H1 (cell line): Measurements from ENCODE around the gene SLC35F6. TPM values are rescaled to one million over a fixed set of nuclear protein-coding genes. Genes with fewer than 3 reads are reported as not detected.
"Not testable (repeated sequence)": the region's sequence is repeated elsewhere in the genome, so short reads cannot be mapped to it uniquely, and the experiment has no call there.

Source experiments
- CTCF ChIA-PET: fragments of 300-600 bp; sonication (Branson Sonifier 250); formaldehyde crosslinking; loops from one replicate; lab custom pipeline; 2021; ENCODE audit not compliant: partially characterized antibody; lab: Charles Lee
- POLR2A ChIA-PET: fragments of 300-600 bp; sonication (Branson Sonifier 250); formaldehyde crosslinking; loops from one replicate; lab custom pipeline; 2021; ENCODE audit warnings: inconsistent platforms; ENCODE audit not compliant: partially characterized antibody; lab: Charles Lee
- DNase-seq, 2 experiments: peaks; one replicate each; pipeline versions ENCODE4 v3.0.0 to v3.0.0-alpha.2; 2010 to 2022; ENCODE audit warnings: low spot score in 2 of 2, low read depth in 1 of 2, mixed read lengths in 1 of 2
- FAIRE-seq: peaks from 2 replicates; lab custom pipeline; 2011; peaks lifted over from hg19 to GRCh38; lab: Jason Lieb, UNC
- H2AFZ ChIP-seq: 2 replicates; pipeline ENCODE4 v1.8.1; 2012; ENCODE audit warnings: low read length, inconsistent platforms
- H2AK5ac ChIP-seq: 2 replicates; pipeline ENCODE4 v1.6.1; 2013; ENCODE audit warnings: low read depth, low read length
- H2BK120ac ChIP-seq: replicated peaks from 2 replicates; pipeline ENCODE3; 2013; ENCODE audit warnings: low read depth, low read length, inconsistent platforms
- H2BK12ac ChIP-seq: 2 replicates; pipeline ENCODE4 v1.6.1; 2013; ENCODE audit warnings: low read depth, low read length
- H2BK15ac ChIP-seq: 2 replicates; pipeline ENCODE4 v1.6.1; 2013; ENCODE audit warnings: low read length
- H2BK20ac ChIP-seq: 2 replicates; pipeline ENCODE4 v1.6.1; 2013; ENCODE audit warnings: low read length
- H2BK5ac ChIP-seq: 2 replicates; pipeline ENCODE4 v1.6.1; 2013; ENCODE audit warnings: low read depth, low read length
- H3K14ac ChIP-seq: 2 replicates; pipeline ENCODE4 v1.6.1; 2013; ENCODE audit warnings: inconsistent platforms; ENCODE audit not compliant: insufficient read length
- H3K18ac ChIP-seq: 2 replicates; pipeline ENCODE4 v1.6.1; 2013; ENCODE audit warnings: low read length; ENCODE audit errors: extremely low read depth
- H3K23ac ChIP-seq: 2 replicates; pipeline ENCODE4 v1.6.1; 2013; ENCODE audit warnings: inconsistent platforms; ENCODE audit not compliant: insufficient read length
- H3K23me2 ChIP-seq: 2 replicates; pipeline ENCODE4 v1.6.1; 2013; ENCODE audit warnings: low read depth, low read length
- H3K27ac ChIP-seq: 2 replicates; pipeline ENCODE4 v1.6.1; 2011; ENCODE audit warnings: low read depth, low read length, inconsistent platforms
- H3K27me3 ChIP-seq, 4 experiments: replicated peaks in 1 of 4; 1 replicate in 1 of 4; 2 replicates in 3 of 4; pipeline versions ENCODE4 v1.6.1 to v1.8.1; 2011 to 2013; ENCODE audit warnings: low read length in 3 of 4, mild to moderate bottlenecking in 3 of 4, inconsistent platforms in 2 of 4, mixed read lengths in 2 of 4, moderate library complexity in 1 of 4; ENCODE audit not compliant: control insufficient read depth in 3 of 4, insufficient read depth in 3 of 4; ENCODE audit errors: extremely low read depth in 1 of 4
- H3K36me3 ChIP-seq, 4 experiments: 2 replicates each; pipeline versions ENCODE4 v1.6.1 to v1.8.1; 2011 to 2013; ENCODE audit warnings: mild to moderate bottlenecking in 4 of 4, low read length in 3 of 4, moderate library complexity in 2 of 4, control low read depth in 1 of 4, inconsistent platforms in 1 of 4; ENCODE audit not compliant: insufficient read depth in 4 of 4, control insufficient read depth in 2 of 4
- H3K4ac ChIP-seq: replicated peaks from 2 replicates; pipeline ENCODE3; 2013; ENCODE audit warnings: low read length, low read depth, mixed read lengths, inconsistent platforms; ENCODE audit not compliant: insufficient read length
- H3K4me1 ChIP-seq, 4 experiments: replicated peaks in 1 of 4; 1 replicate in 1 of 4; 2 replicates in 3 of 4; pipeline versions ENCODE4 v1.6.1 to v1.8.1; 2011 to 2013; ENCODE audit warnings: low read length in 3 of 4, inconsistent platforms in 2 of 4, mixed read lengths in 1 of 4; ENCODE audit not compliant: insufficient read depth in 4 of 4, control insufficient read depth in 3 of 4
- H3K4me2 ChIP-seq, 2 experiments: 2 replicates each; pipeline versions ENCODE4 v1.6.1 to v1.8.1; 2011 to 2013; ENCODE audit warnings: low read depth in 2 of 2, low read length in 2 of 2, control low read depth in 1 of 2, inconsistent platforms in 1 of 2, mild to moderate bottlenecking in 1 of 2; ENCODE audit not compliant: insufficient read depth in 1 of 2
- H3K4me3 ChIP-seq, 4 experiments: fragments of 200-600, 300-600 bp in 1 of 4; sonication (generic), shearing (Covaris generic), sonication (Bioruptor Twin) in 1 of 4; 2 replicates each; pipeline versions ENCODE4 v1.5.1 to v1.8.1; 2011 to 2016; ENCODE audit warnings: low read length in 4 of 4, low read depth in 3 of 4, control low read depth in 2 of 4, inconsistent platforms in 2 of 4, mild to moderate bottlenecking in 2 of 4, mixed read lengths in 1 of 4, moderate library complexity in 1 of 4; ENCODE audit not compliant: insufficient read depth in 2 of 4; ENCODE audit errors: extremely low read depth in 1 of 4
- H3K56ac ChIP-seq: replicated peaks from 2 replicates; pipeline ENCODE3; 2013; ENCODE audit warnings: low read depth, mild to moderate bottlenecking, mixed read lengths, low read length, inconsistent platforms; ENCODE audit not compliant: insufficient read length
- H3K79me1 ChIP-seq: 2 replicates; pipeline ENCODE4 v1.6.1; 2013; ENCODE audit warnings: low read depth, low read length, control low read depth
- H3K79me2 ChIP-seq, 2 experiments: 2 replicates each; pipeline versions ENCODE4 v1.6.1 to v1.8.1; 2012 to 2013; ENCODE audit warnings: low read length in 2 of 2, mild to moderate bottlenecking in 2 of 2, inconsistent platforms in 1 of 2; ENCODE audit not compliant: insufficient read depth in 2 of 2, control insufficient read depth in 1 of 2
- H3K9ac ChIP-seq, 4 experiments: replicated peaks in 1 of 4; 1 replicate in 1 of 4; 2 replicates in 3 of 4; pipeline versions ENCODE4 v1.6.1 to v1.8.1; 2011 to 2013; ENCODE audit warnings: low read depth in 3 of 4, low read length in 3 of 4, control low read depth in 2 of 4, mild to moderate bottlenecking in 2 of 4, moderate library complexity in 2 of 4, inconsistent platforms in 1 of 4; ENCODE audit errors: extremely low read depth in 1 of 4
- H3K9me3 ChIP-seq, 2 experiments: 2 replicates each; pipeline versions ENCODE4 v1.6.1 to v1.8.1; 2012 to 2013; ENCODE audit warnings: mild to moderate bottlenecking in 2 of 2, moderate library complexity in 2 of 2, control low read depth in 1 of 2, inconsistent platforms in 1 of 2, low read depth in 1 of 2, low read length in 1 of 2, mixed read lengths in 1 of 2; ENCODE audit not compliant: insufficient read depth in 2 of 2
- H4K20me1 ChIP-seq, 2 experiments: replicated peaks in 1 of 2; 2 replicates each; pipeline versions ENCODE3 to v1.8.1; 2011 to 2013; ENCODE audit warnings: inconsistent platforms in 2 of 2, low read length in 2 of 2, mild to moderate bottlenecking in 1 of 2; ENCODE audit not compliant: insufficient read depth in 2 of 2, control insufficient read depth in 1 of 2
- H4K5ac ChIP-seq: 2 replicates; pipeline ENCODE4 v1.6.1; 2013; ENCODE audit warnings: low read length, low read depth, mixed read lengths, inconsistent platforms; ENCODE audit not compliant: insufficient read length
- H4K8ac ChIP-seq: 2 replicates; pipeline ENCODE4 v1.8.0; 2013; ENCODE audit warnings: mild to moderate bottlenecking, moderate library complexity, low read length, inconsistent platforms; ENCODE audit not compliant: insufficient read depth; ENCODE audit errors: extremely low read depth
- H4K91ac ChIP-seq: replicated peaks from 2 replicates; pipeline ENCODE3; 2013; ENCODE audit warnings: low read length, mixed read lengths, inconsistent platforms; ENCODE audit not compliant: insufficient read length
- CHD1 ChIP-seq: IDR thresholded peaks from 2 replicates; pipeline ENCODE4 v1.6.1; 2012; ENCODE audit warnings: low read depth, low read length, improper control_type of control experiment
- JUND ChIP-seq: IDR thresholded peaks from 2 replicates; pipeline ENCODE4 v1.6.1; 2011; ENCODE audit warnings: mild to moderate bottlenecking, improper control_type of control experiment, low read length
- KDM5A ChIP-seq: fragments of 200-600 bp; IDR thresholded peaks from 2 replicates; pipeline ENCODE4 v1.7.1; 2012; ENCODE audit warnings: mild to moderate bottlenecking, low read length, inconsistent platforms, mixed read lengths
- NRF1 ChIP-seq: IDR thresholded peaks from 2 replicates; pipeline ENCODE4 v1.6.1; 2011; ENCODE audit warnings: mild to moderate bottlenecking, low read depth, low read length, improper control_type of control experiment
- POLR2AphosphoS5 ChIP-seq: IDR thresholded peaks from 2 replicates; pipeline ENCODE4 v1.6.1; 2011; ENCODE audit warnings: low read depth, low read length
- RXRA ChIP-seq: IDR thresholded peaks from 2 replicates; pipeline ENCODE4 v1.6.1; 2011; ENCODE audit warnings: low read depth, mild to moderate bottlenecking, low read length, moderate library complexity; ENCODE audit not compliant: insufficient read depth
- SIN3A ChIP-seq, 2 experiments: IDR thresholded peaks in 1 of 2; conservative IDR thresholded peaks in 1 of 2; 2 replicates each; pipeline ENCODE4 v1.6.1; 2011 to 2012; ENCODE audit warnings: low read length in 2 of 2, improper control_type of control experiment in 1 of 2, low read depth in 1 of 2, mild to moderate bottlenecking in 1 of 2
- SUZ12 ChIP-seq: fragments of 200-600 bp; sonication (generic); IDR thresholded peaks from 2 replicates; pipeline ENCODE4 v1.6.1; 2012; ENCODE audit warnings: mild to moderate bottlenecking, inconsistent platforms, low read length, moderate library complexity, mixed read lengths
- WGBS, 2 experiments: shearing (Covaris generic) in 1 of 2; methylation state at CpG; one replicate each; pipeline versions ENCODE4 v1.1.6 to v1.1.7; 2013 to 2015; ENCODE audit warnings: low lambda C conversion rate in 2 of 2, mixed read lengths in 2 of 2, inconsistent platforms in 1 of 2, low coverage in 1 of 2, missing lambda C conversion rate in 1 of 2; ENCODE audit not compliant: insufficient replicate concordance in 2 of 2, insufficient coverage in 1 of 2, insufficient read length in 1 of 2; ENCODE audit errors: extremely low coverage in 1 of 2, missing lambda C conversion rate in 1 of 2; 5-methylcytosine and 5-hydroxymethylcytosine counted together
- polyA plus RNA-seq, 7 experiments: library from polyadenylated mRNA; depleted of rRNA in 3 of 7; stranded (reverse) in 5 of 7; unstranded in 2 of 7; fragments of >200 nt in 5 of 7; fragments of 200-250 nt in 2 of 7; gene quantifications; 1 replicate in 5 of 7; 2 replicates in 1 of 7; 4 replicates in 1 of 7; pipeline versions ENCODE4 v1.2.1 to v1.2.3, GENCODE V29; 2011 to 2013; ENCODE audit warnings: missing spikeins in 2 of 7, mixed read lengths in 2 of 7
- total RNA-seq: library from RNA; stranded (reverse); fragmentation: NEBNext Ultra II Directional; extraction: Animal tissue kit (Norgen Biotek cat#: 25700); gene quantifications from 2 replicates; pipeline ENCODE4 v1.2.1, GENCODE V29; 2021

The SLC35F6 gene
- total and polyA plus RNA-seq, 2 of the 8 experiments (the other 6 are each of a cell fraction or from before 2014, with no cell fraction given) = 11.2 to 13.5 TPM

DNA sequence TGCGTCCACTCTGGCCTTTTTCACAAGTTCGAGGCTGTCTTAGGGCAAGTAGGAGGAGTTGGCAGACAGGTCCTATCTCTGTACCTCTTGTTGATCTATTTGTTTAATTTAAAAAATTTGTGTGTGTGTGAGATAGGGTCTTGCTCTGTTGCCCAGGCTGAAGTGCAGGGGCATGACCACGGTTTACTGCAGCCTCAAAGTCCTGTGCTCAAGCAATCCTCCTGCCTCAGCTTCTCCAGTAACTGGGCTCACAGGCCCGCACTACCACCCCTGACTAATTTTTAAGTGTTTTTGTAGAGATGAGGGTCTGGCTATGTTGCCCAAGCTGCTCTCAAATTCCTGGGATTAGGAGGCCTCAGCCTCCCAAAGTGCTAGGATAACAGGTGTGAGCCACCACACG, 4.2 kb upstream of the SLC35F6 start (continued):
- TF ChIP-seq JUND (no peak), NRF1 (no peak), KDM5A (no peak), SIN3A (conservative IDR thresholded peaks at IDR 0.05 in 1 of 2, IDR thresholded peaks at IDR 0.05 in 1 of 2; ENCODE audit: low read depth in 1 of 2, low read length in 2 of 2) (no peak), POLR2AphosphoS5 (no peak), RXRA (no peak), CHD1 (no peak), SUZ12 (no peak)

DNA sequence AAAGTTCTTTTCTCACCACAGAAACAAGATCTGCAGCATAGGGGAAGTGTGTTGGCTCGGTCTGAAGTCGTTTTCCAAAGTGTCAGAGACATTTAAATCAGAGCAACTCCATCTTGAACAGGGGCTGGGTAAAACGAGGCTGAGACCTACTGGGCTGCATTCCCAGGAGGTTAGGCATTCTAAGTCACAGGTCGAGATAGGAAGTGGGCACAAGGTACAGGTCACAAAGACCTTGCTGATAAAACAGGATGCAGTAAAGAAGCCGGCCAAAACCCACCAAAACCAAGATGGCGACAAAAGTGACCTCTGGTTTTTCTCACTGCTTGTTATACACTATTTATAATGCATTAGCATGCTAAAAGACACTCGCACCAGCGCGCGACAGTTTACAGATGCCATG, 3.1 kb upstream of the SLC35F6 start:
- not testable (repeated sequence) for H3K79me2 ChIP-seq

More for the DNA sequence above, 3.1 kb upstream of the SLC35F6 start:
- H3K4ac ChIP-seq, H2BK15ac ChIP-seq, H2BK120ac ChIP-seq, H3K9me3 ChIP-seq, H3K4me3 ChIP-seq, H2AK5ac ChIP-seq, H2BK5ac ChIP-seq, H2BK20ac ChIP-seq, H3K23ac ChIP-seq, H3K14ac ChIP-seq, H4K91ac ChIP-seq, H3K4me2 ChIP-seq, H3K9ac ChIP-seq, H3K18ac ChIP-seq, H3K36me3 ChIP-seq, H3K27ac ChIP-seq, H2AFZ ChIP-seq, H3K79me1 ChIP-seq, DNase-seq, H2BK12ac ChIP-seq, H4K20me1 ChIP-seq, H4K8ac ChIP-seq, H3K27me3 ChIP-seq, FAIRE-seq, H4K5ac ChIP-seq, H3K23me2 ChIP-seq, H3K56ac ChIP-seq: not testable (repeated sequence)
- peaks cover 0 to 16% (median 9%) of the 10 kb centered on the region in 4 experiments; a peak in 6 of 7 replicates for H3K4me1 ChIP-seq
- ChIA-PET POLR2A (interaction anchor here (1.2 kb wide), 1 partner anchor 25 kb away, joined by 4 read pairs; the partner anchor contains the start of gene CENPA), CTCF (interaction anchor here (0.8 kb wide), 1 partner anchor 8 kb away, joined by 3 read pairs; no protein-coding TSS in a partner anchor)
- WGBS, 2 experiments = 88% methylated on average over 10 of the region's 10 CpGs; no CpG with 5 or more reads in 1 of the 2 experiments
